GM19455 (cell line): Measurements from ENCODE around the gene TEDC2.
"Not testable (repeated sequence)": the region's sequence is repeated elsewhere in the genome, so short reads cannot be mapped to it uniquely, and the experiment has no call there.

ENCODE experiments used
- ATAC-seq: cut with Tn5 transposase; IDR thresholded peaks from one replicate; pipeline ENCODE4 v1.9.1; 2021; ENCODE audit not compliant: unreplicated experiment

The TEDC2 gene

GRCh38 chr16:2475413-2476344 lies 15.8 kb downstream of the TEDC2 start:
- no peak for ATAC-seq

GRCh38 chr16:2476345-2476720 lies 16.4 kb downstream of the TEDC2 start:
- no peak for ATAC-seq

- ATAC-seq: no peak
Measured at GRCh38 chr16:2476741-2477140, 16.8 kb downstream of the TEDC2 start.

DNA sequence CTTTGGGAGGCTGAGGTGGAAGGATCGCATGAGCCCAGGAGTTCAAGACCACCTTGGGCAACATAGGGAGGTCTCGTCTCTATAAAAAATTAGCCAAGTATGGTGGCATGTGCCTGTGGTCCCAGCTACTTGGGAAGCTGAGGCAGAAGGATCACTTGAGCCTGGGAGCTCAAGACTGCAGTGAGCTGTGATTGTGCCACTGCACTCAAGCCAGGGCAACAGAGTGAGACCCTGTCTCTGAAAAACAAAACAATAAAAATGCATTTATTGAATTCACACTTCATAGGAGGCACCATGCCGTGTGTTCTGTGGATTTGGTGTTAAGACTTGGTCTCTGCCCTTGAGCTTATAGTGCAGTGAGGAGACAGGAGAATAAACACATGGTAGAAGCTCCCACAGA lies 17.4 kb downstream of the TEDC2 start:
- no peak for ATAC-seq

GRCh38 chr16:2478279-2478678 lies 18.4 kb downstream of the TEDC2 start:
- ATAC-seq: no peak

- ATAC-seq: not testable (repeated sequence)
Measured at GRCh38 chr16:2479996-2480395, 20.1 kb downstream of the TEDC2 start.

DNA sequence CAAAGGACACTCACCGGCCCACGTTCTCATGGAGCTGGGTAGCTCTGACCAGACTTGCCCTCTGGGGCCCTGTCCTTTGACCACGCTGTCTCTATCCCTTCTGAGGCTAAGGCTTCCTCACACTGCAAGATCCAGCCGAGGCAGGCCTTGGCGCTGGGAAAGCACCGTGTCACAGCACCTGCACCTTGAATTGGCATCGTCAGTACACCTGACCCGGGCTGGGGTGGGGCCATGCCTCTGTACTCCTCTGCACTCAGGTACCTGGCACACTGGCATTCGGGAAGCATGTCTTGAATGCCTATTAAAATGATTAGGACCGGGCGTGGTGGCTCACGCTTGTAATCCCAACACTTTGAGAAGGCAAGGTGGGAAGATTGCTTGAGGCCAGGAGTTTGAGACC lies 21.0 kb downstream of the TEDC2 start:
- no peak for ATAC-seq

DNA sequence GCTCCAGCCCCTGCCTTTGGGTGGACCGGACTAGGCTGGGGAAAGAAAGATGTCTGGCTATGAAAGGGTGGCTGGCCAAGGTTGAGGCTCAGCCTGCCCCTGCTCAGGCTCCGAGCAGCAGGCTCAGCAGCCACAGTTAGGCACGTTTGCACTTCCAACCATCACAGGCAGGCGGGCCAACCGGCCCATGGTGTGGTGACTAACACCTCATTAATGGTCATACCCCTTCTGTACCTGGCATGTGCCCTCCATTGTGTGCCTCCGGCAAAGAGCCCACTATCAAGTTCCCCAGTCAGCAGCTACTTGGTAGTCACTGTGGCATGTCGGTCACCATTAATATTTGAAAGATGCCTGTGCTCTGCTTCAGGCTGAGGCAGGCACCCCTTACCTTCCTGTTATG lies 21.8 kb downstream of the TEDC2 start:
- no peak for ATAC-seq

GRCh38 chr16:2482249-2482648 lies 22.3 kb downstream of the TEDC2 start:
- no peak for ATAC-seq

DNA sequence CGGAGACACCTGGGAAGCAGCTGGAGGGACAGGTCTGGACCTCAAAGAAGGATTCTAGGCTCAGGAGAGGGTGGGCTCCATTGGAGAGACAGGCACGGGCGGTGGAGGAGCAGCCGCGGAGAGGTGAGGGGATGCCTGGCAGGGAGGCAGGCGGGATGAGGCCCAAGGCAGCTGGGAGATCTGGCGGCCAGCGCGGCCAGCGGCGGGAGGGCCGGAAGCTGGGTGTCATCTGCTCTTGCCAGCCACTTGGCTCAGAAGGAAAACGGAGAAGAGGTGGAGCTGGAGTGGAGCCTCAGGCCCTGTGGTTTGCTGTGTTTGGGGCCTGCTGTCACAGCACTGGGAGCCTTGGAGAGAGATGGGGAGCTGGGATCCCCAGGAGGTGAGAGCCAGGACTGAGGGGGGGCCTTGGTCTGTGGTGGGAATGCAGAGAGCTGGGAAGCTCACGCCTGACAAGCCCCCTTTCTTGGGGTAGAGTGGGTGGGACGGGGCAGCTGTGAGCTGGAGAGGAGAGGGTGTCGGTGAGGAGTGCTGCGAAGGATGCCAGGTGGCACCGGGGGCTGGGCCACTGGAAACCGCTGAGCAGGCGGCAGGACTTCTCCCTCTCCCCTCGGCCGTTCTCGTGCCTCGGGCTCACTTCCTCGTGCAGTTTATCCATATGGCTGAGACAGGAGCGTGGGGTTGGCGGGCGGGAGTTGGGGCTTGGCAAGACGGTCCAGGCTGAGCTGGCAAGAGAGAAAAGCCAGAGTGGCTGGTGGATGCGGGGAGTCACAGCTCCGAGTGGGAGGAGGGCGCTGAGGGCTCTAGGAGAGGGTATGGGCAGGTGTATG lies 23.0 kb downstream of the TEDC2 start:
- ATAC-seq: no peak

GRCh38 chr16:2483939-2484897 lies 24.3 kb downstream of the TEDC2 start:
- no peak for ATAC-seq

GRCh38 chr16:2484898-2485508 lies 25.1 kb downstream of the TEDC2 start:
- no peak for ATAC-seq

- no peak for ATAC-seq
Measured at GRCh38 chr16:2485811-2486507, 26.1 kb downstream of the TEDC2 start.

DNA sequence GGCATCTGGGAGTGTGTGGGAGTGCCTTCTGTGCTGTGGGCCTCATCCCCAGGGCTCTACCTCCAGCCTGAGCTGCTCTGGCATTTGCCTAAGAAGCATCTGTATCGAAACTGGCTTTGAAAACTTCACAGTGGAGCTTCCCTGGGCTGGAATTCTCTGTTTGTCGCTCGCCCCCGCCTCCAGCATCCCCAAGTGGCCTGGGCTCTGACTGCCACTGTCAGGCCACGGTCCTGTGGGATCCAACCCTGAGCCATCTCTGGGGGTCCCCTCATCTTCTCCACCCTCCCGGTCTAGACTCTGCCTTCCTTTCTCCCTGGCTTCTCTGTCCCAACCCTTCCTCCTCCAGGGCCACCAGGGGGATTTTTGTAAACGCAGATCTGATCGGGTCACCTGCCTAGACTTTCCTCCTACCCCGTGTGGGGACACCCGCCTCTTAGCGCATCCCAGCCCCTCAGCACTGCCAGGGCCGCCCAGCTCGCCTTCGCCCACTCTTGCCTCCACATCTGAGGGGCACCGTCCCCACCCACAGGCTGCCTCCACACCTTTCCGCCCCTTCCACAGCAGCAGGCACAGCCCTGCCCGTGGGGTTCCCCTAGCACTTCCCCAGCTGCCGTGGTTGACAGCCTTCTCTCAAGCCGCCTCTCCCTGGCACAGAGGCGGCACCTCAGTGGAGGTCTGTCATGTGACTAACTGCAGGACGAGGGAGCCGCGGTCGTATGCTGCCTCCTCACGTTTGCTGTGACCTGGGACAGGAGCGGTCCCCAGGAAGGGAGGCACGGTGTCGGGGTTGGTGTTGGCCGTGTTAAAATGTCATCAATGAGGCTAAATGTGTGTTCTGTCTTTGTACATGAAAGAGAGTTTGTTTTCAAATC lies 27.0 kb downstream of the TEDC2 start:
- ATAC-seq: no peak

DNA sequence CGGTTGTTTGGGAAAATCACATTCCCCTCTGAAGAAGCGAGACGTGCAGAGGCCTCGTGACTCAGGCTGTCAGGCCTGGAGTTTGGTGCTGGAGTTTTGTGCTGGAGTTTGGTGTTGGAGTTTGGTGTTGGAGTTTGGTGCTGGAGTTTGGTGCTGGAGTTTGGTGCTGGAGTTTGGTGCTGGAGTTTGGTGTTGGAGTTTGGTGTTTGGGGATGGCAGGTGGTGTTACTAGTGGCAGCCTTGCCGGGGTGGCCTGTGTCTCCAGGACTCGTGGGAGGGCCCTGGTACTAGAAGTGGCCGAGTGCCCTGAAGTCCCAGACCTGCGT lies 27.6 kb downstream of the TEDC2 start:
- no peak for ATAC-seq

DNA sequence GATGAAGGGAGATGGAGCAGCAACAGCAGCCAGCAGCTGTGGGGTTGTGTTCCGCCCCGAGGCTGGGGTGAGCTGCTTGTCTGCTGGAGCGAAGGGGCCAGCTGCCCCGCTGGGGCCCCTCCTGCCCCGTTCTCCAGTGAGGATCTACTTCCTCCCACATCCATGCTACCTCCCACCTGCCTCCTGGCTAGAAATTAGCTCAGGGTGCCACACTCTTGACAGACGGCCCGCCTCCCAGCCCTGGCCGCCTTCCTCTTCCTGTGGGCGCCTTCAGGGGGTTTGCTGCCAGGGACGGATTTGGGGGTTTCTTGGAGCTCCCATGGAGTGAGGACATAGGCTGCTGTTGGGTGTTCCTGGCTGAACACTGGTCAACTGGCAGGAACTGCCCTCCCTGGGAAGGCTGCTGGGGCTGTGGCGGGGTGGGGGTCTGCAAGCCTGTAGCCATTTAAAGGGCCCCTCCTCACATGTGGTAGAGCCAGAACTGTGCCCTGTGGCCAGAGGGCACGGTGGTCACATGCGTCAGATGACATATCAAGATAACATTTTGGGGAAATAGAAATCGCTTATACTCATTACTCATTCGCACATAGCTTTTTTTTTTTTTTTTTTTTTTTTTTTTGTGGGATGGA lies 28.1 kb downstream of the TEDC2 start:
- ATAC-seq: no peak

DNA sequence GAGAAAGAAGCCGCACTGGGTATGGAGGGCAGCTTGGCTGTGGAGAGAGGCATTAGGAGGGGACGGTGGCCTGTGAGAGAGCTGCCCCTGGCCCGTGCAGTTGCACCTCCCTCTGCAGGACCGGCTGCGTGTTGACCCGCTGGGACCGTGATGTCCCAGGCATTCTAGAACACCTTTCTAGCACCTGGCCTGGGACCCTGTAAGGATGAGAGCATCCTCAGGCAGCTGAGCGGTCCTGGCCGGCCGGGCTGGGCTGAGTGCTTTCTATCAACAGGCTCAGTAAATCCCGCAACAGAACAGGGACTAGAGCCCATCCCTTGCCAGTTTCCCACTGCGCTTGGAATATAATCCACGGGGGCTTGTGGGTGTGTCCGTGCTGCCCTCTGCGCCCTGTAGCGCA lies 29.7 kb downstream of the TEDC2 start:
- no peak for ATAC-seq

- ATAC-seq: no peak
Measured at GRCh38 chr16:2490190-2491105, 30.5 kb downstream of the TEDC2 start.
